Measurements from ENCODE around the gene C1QTNF7.
A peak's percentile ranks its signal among the peaks of the same experiment; 100 is the strongest.

Gene C1QTNF7, protein sequence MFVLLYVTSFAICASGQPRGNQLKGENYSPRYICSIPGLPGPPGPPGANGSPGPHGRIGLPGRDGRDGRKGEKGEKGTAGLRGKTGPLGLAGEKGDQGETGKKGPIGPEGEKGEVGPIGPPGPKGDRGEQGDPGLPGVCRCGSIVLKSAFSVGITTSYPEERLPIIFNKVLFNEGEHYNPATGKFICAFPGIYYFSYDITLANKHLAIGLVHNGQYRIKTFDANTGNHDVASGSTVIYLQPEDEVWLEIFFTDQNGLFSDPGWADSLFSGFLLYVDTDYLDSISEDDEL

DNA sequence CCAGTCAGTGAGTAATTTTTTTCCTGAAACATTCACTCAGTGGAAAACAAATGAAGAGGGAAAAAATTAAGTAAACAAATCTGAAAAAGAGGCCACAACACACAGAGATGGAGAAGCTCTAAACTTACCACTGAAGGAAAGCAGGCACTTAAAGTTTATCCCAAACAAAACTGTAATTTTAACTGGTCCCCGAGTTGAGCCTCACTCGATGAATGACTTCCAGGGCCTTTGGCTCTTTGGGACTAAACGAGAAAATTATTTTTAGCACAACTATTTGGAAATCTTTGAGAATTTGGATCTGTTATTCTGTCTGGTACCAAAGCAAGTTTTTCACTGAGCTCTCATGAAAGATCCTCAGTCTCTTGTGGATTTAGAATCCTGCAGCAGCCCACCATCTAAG, at the start of gene C1QTNF7:
TSS of gene C1QTNF7 (plus strand) at position 333 of the 400 bp plus-strand sequence. CDS start 7,711 bp downstream, outside the sequence.
- no peak for DNase-seq (ENCODE audit: low spot score)

DNA sequence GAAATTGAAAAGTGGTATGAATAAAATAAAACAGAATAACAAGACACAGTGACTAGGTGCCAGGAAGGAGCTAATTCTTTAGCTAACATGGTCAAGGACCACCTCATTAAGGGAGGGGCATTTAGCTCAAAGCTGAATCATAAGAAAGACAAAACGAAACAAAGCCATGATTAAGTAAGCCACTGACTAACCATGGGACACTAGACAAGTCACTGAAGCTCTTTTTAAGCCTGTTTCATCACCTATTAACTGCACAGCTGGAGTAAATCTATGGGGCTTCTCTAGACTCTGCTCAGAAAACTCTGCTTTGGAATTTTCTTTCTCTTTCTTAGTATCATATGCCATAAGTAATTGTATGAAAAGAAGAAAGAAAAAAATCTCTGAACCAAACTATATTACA, 49.8 kb upstream of the C1QTNF7 start:
- DNase-seq (ENCODE audit: low spot score) = no peak

DNA sequence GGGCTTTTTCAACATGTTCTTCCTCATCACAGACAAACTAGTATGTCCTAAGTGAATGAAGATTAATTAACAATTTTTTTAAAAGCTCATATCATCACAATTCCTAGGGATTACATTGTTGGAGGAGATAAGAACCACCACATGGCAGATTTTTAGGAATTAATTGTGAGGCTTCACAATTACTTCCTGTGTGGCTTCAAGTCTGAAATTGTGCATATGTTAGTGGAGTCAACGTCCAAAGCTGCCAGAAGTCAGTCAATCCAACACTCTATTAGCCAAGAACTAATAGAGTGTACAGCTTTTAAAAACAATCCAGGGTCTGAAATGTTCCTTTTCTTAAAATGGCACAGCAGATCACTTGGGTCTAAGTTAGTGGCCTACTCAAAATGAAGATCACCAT, 49.3 kb upstream of the C1QTNF7 start:
- DNase-seq (ENCODE audit: low spot score) = no peak

DNA sequence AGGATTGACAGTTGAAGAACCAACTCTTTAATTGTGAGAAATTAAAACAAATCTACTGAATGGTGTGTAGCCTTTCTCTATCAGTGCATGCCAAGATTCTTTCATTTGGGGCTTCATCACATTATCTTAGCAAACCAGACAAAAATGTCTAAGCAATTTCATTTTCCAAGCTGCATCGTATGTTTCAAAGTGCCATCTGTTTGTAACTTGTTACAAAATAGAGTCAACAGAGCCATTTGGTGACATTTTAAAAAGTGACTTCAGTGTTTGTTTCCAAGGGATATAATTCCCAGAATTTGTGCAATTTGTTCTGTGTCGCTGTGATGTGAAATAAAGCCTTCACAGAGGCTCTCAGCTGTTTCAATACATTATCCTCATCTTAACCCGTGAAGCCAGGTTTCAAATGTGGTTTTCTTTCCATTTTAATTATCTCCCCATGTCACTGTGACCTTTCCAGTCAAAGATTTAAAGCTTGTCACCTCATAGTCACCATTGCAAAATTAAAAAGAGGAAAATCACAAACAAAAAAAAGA, 46.0 kb upstream of the C1QTNF7 start:
- DNase-seq (ENCODE audit: low spot score) = no peak

DNA sequence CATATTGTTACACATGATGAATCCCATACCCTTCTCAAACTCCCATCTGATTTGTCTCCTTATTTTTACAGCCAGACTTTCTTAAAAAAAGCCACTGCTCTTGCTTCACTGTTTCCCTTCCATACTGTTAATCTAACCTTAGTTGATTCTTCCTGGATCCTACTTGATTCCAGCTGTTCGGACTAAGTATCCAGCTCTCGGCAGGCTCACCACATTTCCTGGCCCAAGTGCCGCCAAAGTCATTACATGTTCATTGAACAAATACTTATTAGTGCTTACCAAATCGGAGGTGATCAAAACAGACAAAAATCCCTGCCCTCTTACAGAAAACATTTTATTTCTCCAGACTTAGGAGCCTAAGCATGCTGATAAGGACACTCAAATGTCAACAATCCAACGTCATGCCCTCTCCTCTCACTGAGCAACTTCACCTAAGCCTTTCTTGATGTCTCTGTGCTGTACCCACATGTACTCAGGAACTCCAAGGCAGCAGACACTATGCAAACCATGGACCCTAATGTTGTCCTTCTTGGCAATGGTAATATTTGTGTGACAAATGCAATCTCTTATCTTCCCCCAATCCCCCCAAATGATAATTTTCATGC, 45.1 kb upstream of the C1QTNF7 start:
- no peak for DNase-seq (ENCODE audit: low spot score)

DNA sequence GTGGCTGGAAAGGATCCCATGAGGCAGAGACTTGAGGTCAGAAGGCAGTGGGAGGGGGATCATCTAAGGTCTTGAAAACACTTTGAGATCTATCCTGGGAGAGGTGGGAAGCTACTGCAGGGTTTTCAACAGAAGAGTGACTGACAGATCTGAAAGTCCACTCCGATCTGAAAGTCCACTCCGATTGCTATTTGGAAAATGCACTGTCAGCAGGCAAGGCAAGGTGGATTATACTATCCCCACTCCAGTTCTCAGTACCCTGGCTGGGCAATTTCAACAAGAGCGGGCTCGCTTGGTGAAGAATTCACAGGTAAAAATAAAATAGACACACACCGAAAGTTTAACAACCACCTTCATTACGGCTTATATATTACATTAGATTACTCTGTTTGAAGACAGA, 42.3 kb upstream of the C1QTNF7 start:
- DNase-seq (ENCODE audit: low spot score) = no peak

DNA sequence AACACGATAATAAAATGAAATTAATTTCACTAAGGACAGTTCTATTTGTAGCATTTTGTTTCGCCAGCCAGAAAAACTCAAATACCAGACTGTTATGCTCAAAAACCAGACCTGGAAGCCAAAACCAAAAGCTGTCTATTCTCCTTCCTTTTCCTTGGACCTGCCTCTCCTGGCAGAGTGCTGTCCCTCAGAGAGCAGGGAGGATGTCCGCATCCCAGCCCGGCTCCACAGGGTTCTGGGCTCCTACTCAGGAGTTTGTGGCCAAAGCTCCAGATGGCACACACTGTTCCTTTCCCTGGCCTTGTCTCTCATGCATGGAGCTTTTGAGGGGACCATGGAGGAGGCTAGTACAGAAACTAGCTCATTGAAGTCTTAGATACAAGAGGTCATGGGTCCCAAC, 41.9 kb upstream of the C1QTNF7 start:
- no peak for DNase-seq (ENCODE audit: low spot score)

DNA sequence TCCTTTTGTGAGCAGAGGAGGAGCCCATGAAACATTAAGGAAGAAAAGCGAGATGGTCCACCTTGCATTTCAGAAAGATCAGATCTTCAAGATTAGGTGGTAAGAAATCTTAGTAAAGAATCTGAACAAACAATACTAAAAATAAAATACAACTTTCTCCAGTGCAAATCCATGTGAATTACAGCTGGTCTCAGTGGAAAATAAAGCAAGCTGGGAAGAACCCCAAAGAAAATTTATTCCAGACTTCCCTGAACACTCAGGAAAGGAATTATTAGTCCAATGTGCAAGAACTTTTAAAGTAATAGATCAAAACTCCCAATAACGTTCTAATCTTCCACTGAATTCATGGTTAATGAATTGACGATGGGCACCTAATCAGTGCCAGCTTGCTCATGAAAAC, 37.3 kb upstream of the C1QTNF7 start:
- DNase-seq (ENCODE audit: low spot score) = no peak

DNA sequence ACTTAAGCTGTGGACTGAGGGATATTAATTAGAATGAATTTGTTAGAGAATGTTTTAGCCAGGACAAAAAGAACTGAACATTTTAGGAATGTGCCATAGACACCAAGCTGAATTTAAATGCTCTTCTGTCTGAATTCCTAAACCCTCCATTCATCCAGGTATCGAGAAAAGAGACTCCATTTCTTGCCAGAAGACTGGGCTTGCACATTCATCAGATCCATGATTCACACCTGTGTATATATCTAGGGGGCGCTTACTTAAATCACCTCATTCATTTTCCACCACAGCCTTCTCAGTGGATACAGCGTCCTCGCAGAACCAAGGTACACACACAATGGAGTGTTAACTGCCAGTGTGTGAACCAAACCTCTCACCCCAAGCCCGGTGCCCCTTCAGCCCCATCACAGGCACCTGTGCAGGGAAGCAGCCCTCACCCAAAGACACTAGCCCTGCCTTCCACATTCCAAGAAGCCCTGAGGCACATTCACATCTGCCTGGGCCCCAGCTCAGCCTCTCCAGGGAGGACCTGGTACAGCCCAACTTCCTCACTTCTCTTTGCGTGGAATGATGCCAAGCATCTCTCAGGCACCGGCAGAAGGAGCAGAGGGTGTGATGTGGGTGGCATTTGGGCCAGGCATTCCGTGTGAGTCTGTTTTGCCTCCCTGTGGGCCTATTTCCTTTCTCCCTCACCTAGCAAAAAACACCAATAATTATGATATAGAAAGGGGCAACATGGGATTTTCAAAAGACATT, 35.6 kb upstream of the C1QTNF7 start:
- no peak for DNase-seq (ENCODE audit: low spot score)

DNA sequence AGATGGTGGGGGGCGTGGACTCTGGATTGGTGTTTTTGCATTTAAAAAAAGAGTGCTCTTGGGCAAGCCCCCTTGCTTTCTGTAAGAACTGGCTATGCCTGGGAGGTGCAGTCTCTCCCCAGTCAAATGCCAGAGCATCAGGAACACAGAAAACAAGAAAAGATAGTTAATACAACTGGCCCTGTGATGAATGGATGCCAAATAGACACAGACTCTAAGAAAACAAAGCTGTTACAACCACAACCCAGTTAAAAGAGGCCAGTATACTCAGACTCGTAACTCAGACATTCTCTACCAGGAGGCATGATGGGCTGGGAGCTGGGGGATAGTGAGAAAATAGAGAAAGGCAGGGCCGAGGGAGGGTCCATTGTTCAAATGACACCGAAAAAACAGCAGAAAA, 32.5 kb upstream of the C1QTNF7 start:
- DNase-seq (ENCODE audit: low spot score) = no peak

DNA sequence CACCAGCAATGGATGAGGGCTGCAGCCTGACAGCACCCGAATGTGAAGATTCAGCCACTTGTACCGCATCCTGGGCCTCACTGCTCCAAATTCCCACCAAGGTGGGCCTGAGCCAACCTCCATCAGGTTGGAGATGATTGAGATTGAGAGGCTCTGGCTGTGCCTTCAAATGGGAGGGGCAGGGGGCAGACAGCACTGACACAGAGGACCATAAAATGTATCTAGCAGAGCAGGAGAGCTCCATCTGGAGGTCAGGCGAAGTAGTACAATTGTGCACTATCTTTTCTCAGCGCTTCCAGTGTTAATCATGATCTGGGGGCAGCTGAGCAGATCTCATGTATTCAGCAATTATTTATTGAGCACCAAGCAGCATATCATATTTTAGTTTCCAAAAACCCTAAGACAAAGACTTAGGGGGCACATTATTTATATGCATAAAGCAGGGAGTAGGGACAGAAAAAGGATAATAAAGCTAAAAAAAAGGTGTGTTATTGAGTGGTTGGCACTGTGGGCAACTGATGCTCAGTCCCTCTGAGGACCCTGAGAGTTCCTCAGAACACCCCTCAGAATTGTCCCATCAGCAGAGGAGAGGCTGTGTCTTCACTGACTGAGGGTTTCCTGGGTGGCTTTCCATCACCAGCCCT, 31.6 kb upstream of the C1QTNF7 start:
- DNase-seq (ENCODE audit: low spot score) = peak; percentile 47

DNA sequence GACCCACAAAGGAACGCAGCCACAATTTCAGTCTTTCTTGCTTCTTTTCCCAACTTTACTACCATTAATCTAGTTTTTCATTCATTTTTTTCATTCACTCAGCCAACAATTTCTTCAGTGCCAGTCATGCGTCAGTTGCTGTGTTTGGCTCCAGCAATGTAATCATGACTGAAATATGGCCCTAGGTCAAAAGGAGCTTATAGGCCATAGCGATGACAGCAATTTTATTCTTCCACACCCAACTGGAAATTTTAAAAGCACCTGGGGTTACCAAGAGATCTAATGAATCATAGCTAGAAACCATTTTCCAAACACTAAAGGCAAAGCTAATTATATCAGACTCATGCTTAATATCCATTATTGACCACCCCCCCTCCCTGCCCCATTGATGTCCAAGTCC, 29.8 kb upstream of the C1QTNF7 start:
- DNase-seq (ENCODE audit: low spot score) = no peak

DNA sequence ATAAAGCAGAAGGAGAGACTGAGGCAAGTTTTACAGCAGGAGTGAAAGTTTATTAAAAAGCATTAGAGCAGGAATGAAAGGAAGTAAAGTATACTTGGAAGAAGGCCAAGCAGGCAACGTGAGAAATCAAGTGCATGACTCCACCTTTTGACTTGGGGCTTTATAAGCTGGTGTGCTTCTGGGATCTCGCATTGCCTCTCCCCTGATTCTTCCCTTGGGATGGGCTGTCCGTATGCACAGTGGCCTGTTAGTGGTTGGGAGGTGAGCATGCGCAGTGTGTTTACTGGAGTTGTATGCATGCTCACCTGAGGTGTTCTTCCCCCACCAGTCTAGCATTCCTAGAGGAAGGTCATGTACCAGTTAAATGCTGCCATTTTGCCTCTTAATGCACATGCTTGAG, 29.1 kb upstream of the C1QTNF7 start:
- no peak for DNase-seq (ENCODE audit: low spot score)

DNA sequence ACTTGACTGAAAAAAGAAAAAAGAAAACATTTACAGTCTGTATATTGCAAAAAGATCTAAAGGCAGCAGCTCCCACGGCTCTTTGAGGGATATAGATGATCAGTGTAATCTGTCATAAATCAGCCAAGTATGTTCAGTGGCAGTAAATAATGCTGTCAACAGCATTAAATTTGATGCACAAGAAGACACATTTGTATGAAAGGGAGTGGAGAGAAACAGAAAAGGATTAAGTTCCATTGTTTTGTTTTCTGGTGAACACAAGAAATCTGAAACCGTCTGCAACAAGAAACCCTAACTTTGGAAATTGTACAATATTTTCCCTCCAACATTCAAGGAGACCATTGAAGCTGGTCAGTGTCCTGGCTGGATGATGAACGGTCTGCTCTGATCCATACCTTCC, 27.6 kb upstream of the C1QTNF7 start:
- no peak for DNase-seq (ENCODE audit: low spot score)

DNA sequence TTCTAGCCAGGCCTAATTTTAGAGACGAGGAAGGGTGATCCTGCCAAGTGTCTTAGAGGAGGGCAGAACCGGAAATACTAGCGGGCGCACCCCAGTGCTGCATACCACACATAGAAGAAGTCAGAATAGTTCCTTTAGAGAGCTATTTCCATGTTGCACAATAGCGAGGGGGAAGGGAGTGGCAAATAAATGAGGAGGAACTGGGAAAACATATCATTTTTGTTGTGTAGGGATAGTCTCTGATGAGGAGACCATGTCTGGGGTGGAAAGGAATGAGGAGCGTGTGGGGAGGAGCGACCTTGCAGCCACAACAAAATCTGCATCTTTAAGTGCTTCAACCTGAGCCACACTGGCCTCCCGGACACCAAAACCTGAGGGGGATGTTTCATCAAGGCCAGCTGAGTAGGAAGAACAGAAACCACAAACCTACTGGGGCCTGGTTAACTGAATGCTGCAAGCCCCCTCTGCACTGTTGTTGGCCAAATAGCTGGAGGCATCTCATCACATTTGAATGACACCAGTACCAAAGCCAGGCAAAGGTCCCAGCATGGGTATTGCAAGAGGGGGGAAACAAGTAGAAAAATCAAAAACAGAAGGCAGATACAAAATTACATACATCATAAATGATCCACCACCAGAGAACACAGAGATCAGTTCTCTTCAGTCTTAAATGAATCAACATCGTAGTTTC, 26.7 kb upstream of the C1QTNF7 start:
- peak; percentile 22 for DNase-seq (ENCODE audit: low spot score)

DNA sequence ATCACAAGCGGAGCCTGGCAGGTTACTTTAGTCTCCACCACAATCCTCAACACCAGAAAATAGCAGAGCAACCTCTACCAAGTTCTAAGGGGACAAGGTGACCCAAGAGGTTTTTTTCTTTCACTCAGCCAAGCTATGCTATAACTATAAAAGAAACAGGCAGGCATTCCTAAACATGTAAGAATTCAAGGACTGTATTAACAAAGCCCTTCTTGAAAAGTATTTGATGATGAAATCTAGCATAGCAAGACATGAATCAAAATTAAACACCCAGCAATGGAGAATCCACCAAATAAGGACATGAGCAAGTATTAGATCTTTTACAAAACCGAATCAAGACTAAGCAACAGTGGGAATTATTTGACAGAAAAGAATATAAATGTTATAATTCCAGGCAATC, 25.7 kb upstream of the C1QTNF7 start:
- DNase-seq (ENCODE audit: low spot score) = no peak

DNA sequence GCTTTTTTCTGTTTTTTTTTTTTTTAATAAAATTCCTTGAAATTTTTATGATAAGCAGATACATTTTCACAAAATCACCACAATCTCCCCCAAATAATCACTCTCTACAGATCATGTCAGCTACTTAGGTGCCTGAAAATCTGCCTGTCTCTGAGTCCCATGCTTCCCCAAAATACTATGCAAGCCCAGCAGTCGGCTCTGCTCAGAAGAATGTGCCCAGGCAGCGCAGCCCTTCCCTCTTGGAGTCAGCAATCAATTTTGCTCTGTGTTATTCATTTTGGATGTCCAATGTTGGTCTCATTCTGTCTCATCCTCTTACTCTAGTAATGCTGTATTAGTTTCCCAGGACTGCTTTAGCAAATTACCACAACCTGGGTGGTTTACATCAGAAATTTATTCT, 24.9 kb upstream of the C1QTNF7 start:
- no peak for DNase-seq (ENCODE audit: low spot score)

DNA sequence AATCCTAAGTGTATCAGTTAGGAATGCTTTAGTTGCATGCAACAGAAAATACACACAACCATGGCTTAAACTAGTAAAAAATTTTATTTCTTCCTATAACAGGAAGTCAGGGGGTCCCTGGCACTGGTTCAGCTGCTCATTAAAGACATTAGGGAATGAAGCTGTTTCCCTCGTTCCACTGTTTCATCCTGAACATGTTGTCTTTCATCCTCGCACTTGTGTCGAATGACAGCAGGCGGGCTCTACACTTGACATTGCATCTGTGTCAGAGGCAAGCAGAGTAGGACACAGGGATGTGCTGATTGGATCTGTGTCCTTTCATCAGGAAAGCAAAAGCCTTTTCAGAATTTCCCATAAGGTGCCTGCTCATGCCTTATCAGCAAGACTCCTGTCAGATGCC, 22.8 kb upstream of the C1QTNF7 start:
- no peak for DNase-seq (ENCODE audit: low spot score)

DNA sequence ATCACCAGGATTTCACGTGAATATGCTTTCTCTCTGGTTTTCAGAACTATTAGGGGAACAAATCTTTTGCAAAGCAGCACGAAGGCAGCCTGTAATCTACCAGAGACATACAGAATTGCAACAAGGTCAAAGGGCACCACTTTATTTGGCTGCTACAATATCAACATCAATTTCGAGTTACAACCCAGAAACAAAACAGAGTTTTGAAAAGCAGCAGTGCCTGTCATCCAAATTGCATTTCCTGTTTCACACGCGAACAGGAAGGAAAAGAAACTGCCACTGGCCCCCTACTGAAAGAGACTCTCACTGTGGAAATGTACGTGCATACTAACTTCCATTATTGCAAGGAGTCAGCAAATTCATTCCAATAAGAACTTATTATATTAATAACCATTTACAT, 17.1 kb upstream of the C1QTNF7 start:
- DNase-seq (ENCODE audit: low spot score) = peak; percentile 25

DNA sequence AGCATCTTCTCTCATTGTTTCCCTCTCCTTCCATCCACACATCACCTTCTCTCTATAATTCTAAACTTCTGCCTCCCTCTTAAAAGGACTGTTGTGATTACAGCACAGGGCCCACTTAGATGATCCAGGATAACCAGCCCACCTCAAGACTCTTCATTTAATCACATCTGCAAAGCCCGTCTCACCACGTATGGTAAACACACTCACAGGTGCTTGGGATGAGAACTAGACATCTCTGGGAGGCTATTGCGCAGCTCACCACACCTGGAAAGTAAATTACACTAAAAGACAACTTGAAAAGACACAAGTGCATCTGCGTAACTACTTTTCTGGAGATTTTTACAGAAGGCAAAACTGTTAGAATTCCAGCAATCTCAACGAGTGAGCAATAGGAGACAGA, 15.4 kb upstream of the C1QTNF7 start:
- no peak for DNase-seq (ENCODE audit: low spot score)

DNA sequence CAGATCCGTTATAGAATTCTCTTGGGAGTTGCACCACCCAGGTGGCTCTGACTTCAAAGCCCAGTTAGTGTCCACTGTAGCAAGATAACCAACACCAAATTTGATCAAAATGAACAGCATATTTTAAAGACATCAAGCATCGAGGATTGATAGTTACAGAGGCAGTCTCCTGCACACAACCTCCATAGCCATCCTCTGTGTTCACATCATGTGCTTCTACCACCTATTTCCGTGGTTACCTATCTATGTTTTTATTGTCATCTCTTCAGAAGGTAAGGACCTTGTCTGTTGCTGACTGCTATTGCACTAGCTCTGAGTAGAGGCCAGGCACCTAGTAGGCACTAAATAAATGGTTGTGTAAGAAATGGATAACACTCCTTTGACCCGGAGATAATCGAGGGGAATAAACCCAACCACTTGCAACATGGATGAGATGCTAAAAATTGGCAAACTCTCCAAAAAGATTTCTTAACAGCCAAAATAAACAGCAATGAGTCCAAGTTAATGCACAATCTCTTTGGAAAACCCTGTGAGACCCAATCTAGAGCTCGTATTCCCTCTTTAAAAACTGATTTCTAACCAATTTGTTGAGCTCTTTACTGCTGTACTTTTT, 14.7 kb upstream of the C1QTNF7 start:
- DNase-seq (ENCODE audit: low spot score) = no peak

DNA sequence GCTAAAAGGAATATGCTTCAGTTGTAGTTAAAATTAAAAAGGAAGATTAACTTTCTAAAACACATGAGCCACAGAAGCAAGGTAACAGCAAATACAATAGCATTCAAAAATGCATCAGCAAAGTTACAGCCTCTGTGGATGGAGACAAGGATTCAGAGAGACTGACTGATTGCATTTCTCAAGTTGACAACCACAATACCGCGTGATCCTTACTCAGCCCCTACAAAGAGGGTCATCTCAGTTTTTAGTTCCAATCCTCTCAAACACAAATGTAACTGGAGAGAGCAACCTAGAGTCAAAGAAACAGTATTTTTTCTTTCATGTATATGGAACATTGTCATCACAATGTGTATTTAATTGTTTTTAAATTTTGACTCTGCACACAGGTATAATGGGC, 14.2 kb upstream of the C1QTNF7 start:
- no peak for DNase-seq (ENCODE audit: low spot score)
